Transverse colon (tissue), 4 donors: ENCODE measurements around the gene DPEP3. TPM values are rescaled to one million over a fixed set of nuclear protein-coding genes. Genes with fewer than 3 reads are reported as not detected.

Experiments
- DNase-seq: peaks from one replicate; pipeline ENCODE4 v3.0.0-alpha.2; 2019
- H3K27ac ChIP-seq, 4 donors: fragments of 200-600 bp; sonication (generic); 2 replicates each; pipeline ENCODE4 v1.5.1; 2016 to 2018; ENCODE audit warnings: inconsistent platforms in 4 of 4
- H3K27me3 ChIP-seq: fragments of 200-600 bp; sonication (generic); 2 replicates; pipeline ENCODE4 v1.5.1; 2017; ENCODE audit warnings: inconsistent platforms
- H3K36me3 ChIP-seq, 4 donors: fragments of 200-600 bp; sonication (generic); 2 replicates each; pipeline ENCODE4 v1.5.1; 2017 to 2019; ENCODE audit warnings: inconsistent platforms in 4 of 4
- H3K4me1 ChIP-seq, 4 donors: fragments of 200-600 bp; sonication (generic); 2 replicates each; pipeline ENCODE4 v1.5.1; 2017 to 2020; ENCODE audit warnings: inconsistent platforms in 4 of 4
- H3K4me3 ChIP-seq, 4 donors: fragments of 200-600 bp; sonication (generic); 1 replicate in 1 of 4; 2 replicates in 3 of 4; pipeline versions ENCODE4 v1.5.1 to v1.6.1; 2017 to 2019; ENCODE audit warnings: inconsistent platforms in 4 of 4
- H3K9me3 ChIP-seq, 2 donors: fragments of 200-600 bp; sonication (generic); 2 replicates each; pipeline ENCODE4 v1.5.1; 2017 to 2019; ENCODE audit warnings: inconsistent platforms in 2 of 2
- CTCF ChIP-seq, 5 experiments: fragments of 200-600 bp in 3 of 5; fragments of 450-650 bp in 2 of 5; sonication (generic) in 3 of 5; IDR thresholded peaks; 1 replicate in 2 of 5; 2 replicates in 3 of 5; pipeline ENCODE4 v1.5.1; 2016 to 2017; ENCODE audit warnings: antibody characterized with exemption in 5 of 5, inconsistent platforms in 3 of 5, mild to moderate bottlenecking in 2 of 5, moderate library complexity in 1 of 5
- EP300 ChIP-seq: sonication (generic); formaldehyde crosslinking; IDR thresholded peaks from one replicate; pipeline ENCODE4 v1.6.1; 2017; ENCODE audit warnings: antibody characterized with exemption, low read depth
- POLR2A ChIP-seq: fragments of 450-650 bp; IDR thresholded peaks from one replicate; pipeline ENCODE4 v1.6.1; 2016; ENCODE audit warnings: antibody characterized with exemption, mild to moderate bottlenecking, moderate library complexity
- POLR2AphosphoS5 ChIP-seq, 3 donors: sonication (generic); formaldehyde crosslinking; IDR thresholded peaks; one replicate each; pipeline ENCODE4 v1.6.1; 2016; ENCODE audit warnings: antibody characterized with exemption in 3 of 3
- WGBS, 2 donors: methylation state at CpG; one replicate each; pipeline ENCODE4 v1.1.5; 2018; ENCODE audit warnings: low coverage in 1 of 2; 5-methylcytosine and 5-hydroxymethylcytosine counted together
- in situ Hi-C, 4 donors: fragments of 200-750 bp; cut with MboI; loops; one replicate each; pipeline versions ENCODE4 v1.15.0 to v1.15.1; 2017; ENCODE audit warnings: low sequenced_read_pairs in 3 of 4, low pct_ligation_motif_present in 1 of 4, low pct_unique_long_range_greater_than_20kb in 1 of 4
- intact Hi-C: fragments of 100-400 bp; cut with DNase I; formaldehyde crosslinking; loops from one replicate; pipeline ENCODE4 v1.15.1; 2023; ENCODE audit warnings: low total_unique reads
- total RNA-seq, 4 donors: library from RNA; depleted of rRNA; stranded (reverse); fragments of >200 nt; gene quantifications; one replicate each; pipeline ENCODE4 v1.1.0, GENCODE V29; 2016

DPEP3 gene
- total RNA-seq, 4 donors from 2014 or later, result not detected

- TF ChIP-seq CTCF (IDR thresholded peaks at IDR 0.05) (no peak), POLR2A (no peak), POLR2AphosphoS5 (IDR thresholded peaks at IDR 0.05) (no peak)
- 87% methylated on average over 4 of the region's 4 CpGs; no CpG with 5 or more reads in 1 of the 2 donors for WGBS, 2 donors
- Histone ChIP-seq H3K4me1 (peaks cover 15 to 19% (median 18%) of the 10 kb centered on the region in 4 donors), H3K27ac (no peak overlapping the region), H3K27me3 (no peaks in the 10 kb centered on the region), H3K4me3 (no peak overlapping the region), H3K9me3 (no peaks in the 10 kb centered on the region), H3K36me3 (peaks cover 0 to 7% (median 3%) of the 10 kb centered on the region in 4 donors)
- in situ Hi-C loops (no loop called here), intact Hi-C loops (no loop called here)
- DNase-seq, result no peak
Measured at GRCh38 chr16:67932462-67932840, 47.8 kb downstream of the DPEP3 start.

DNA sequence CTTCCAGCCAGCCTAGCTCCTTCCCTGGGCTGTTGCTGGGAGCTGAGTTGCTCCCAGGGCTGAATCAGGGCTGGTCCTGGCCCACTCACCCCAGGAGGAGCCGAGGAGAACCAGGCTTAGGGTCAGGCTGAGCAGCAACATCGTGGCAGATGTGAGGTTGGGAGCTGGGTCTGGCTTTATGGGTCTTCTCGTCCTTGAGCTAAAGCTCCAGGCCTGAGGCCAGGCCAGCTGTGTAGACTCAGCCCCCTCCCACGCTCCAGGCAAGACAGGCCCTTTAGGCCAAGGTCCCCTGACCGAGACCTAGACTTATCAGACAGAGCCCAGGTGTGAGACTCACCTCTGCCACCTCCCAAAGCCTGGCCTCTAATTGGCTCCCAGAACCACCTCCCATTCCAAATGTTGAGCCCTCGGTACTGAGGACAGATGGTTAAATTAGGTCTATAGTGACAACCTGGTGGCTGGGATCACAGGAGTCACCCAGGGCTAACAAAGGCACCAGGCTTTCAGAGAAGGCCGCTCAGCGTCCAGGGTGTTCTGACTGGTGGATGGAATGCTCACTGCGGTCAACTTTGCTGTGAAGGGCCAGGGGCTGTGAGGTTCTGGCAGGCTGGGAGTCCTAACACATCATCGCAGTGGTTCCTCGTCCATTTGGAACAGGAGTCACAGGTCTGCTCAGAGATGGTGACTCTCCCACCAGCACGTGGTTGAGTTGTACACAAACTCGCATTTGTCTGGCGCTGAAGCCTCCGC is 48.4 kb downstream of the DPEP3 start, which contains the start of gene CTRL:
Gene CTRL (minus strand): TSS at position 151 of the 750 bp plus-strand sequence. CDS start 10 bp downstream, at position 141.
- H3K9me3 ChIP-seq, result no peaks in the 10 kb centered on the region
- no peak within 1 kb of the TSS for H3K4me3 ChIP-seq
- no peak for DNase-seq
- no peaks in the 10 kb centered on the region for H3K27me3 ChIP-seq
- intact Hi-C loops (no loop called here), in situ Hi-C loops (no loop called here)
- no peak for TF ChIP-seq CTCF (IDR thresholded peaks at IDR 0.05)
- TF ChIP-seq POLR2A, result no peak
- no peak for TF ChIP-seq EP300
- no peak for TF ChIP-seq POLR2AphosphoS5 (IDR thresholded peaks at IDR 0.05)
- no peak within 1 kb of the TSS for H3K27ac ChIP-seq
- peaks cover 9 to 13% (median 12%) of the 10 kb centered on the region in 4 donors for H3K4me1 ChIP-seq
- peaks cover 0 to 8% (median 4%) of the 10 kb centered on the region in 4 donors for H3K36me3 ChIP-seq
- 88% methylated on average over 15 of the region's 15 CpGs; no CpG with 5 or more reads in 1 of the 2 donors for WGBS, 2 donors

DNA sequence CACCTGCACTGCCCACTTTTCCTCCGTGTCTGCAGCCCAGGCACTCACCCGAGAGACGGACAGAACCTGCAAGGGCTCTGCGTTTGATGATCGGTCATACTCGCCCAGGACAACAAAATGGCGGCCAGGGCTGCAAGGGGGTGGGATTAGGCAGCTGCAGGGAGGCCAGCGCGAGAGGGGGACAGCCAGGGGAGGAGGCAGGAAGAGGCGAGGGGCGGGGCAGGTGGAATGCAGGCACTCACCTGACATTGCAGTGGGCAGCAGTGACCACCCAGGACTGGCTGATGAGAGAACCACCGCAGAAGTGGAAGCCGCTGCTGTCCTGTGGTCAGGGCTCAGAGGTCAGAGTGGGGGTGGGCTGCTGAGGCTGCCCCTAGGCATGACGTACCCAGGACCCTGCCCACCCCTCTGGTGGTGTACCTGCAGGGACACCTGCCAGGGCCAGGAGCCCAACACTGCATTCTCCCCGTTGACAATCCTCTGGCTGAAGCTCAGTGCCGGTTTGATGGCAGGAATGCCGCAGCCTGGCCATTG is 49.6 kb downstream of the DPEP3 start:
- in situ Hi-C loops, result no loop called here

More for the DNA sequence above, 49.6 kb downstream of the DPEP3 start:
- no peak for TF ChIP-seq EP300
- no peak for TF ChIP-seq POLR2AphosphoS5 (IDR thresholded peaks at IDR 0.05)
- no peak for TF ChIP-seq CTCF (IDR thresholded peaks at IDR 0.05)
- no peak for TF ChIP-seq POLR2A
- H3K27me3 ChIP-seq, result no peaks in the 10 kb centered on the region
- no peak overlapping the region for H3K27ac ChIP-seq
- no peak for DNase-seq
- WGBS, 2 donors, result 93% methylated on average over 17 of the region's 17 CpGs; no CpG with 5 or more reads in 1 of the 2 donors
- intact Hi-C loops, result no loop called here
- H3K36me3 ChIP-seq, result peaks cover 0 to 8% (median 4%) of the 10 kb centered on the region in 4 donors
- H3K4me3 ChIP-seq, result no peak overlapping the region
- H3K9me3 ChIP-seq, result no peaks in the 10 kb centered on the region
- H3K4me1 ChIP-seq, result peaks cover 9 to 12% (median 11%) of the 10 kb centered on the region in 4 donors
